ENCODE measurements around the gene ACTMAP.
"Not testable (repeated sequence)": the region's sequence is repeated elsewhere in the genome, so short reads cannot be mapped to it uniquely, and the experiment has no call there.

The ACTMAP gene

GRCh38 chr19:40733149-40733548, 17.1 kb downstream of the ACTMAP start:
- TF ChIP-seq CTCF (conservative IDR thresholded peaks at IDR 0.05) (no peak), ZFX (IDR thresholded peaks at IDR 0.05) (no peak)
- H3K27ac ChIP-seq: no peak overlapping the region

- not testable (repeated sequence) for H3K27ac ChIP-seq
Observed at GRCh38 chr19:40732304-40732703, 18.0 kb downstream of the ACTMAP start.

GRCh38 chr19:40730065-40730464, 20.2 kb downstream of the ACTMAP start:
- H3K27ac ChIP-seq: not testable (repeated sequence)

- peak overlapping the region; percentile 22; the same call in 1 of the 2 replicates for H3K27ac ChIP-seq
- TF ChIP-seq CTCF (conservative IDR thresholded peaks at IDR 0.05) (no peak), ZFX (IDR thresholded peaks at IDR 0.05) (no peak)
Observed at GRCh38 chr19:40726279-40726678, 24.0 kb downstream of the ACTMAP start.

GRCh38 chr19:40724855-40725254, 25.4 kb downstream of the ACTMAP start:
- H3K27ac ChIP-seq: peak overlapping the region; percentile 2; the same call in 1 of the 2 replicates

GRCh38 chr19:40724315-40724714, 26.0 kb downstream of the ACTMAP start:
- H3K27ac ChIP-seq: no peak overlapping the region
- no peak for TF ChIP-seq ZFX (IDR thresholded peaks at IDR 0.05)
- no peak for TF ChIP-seq CTCF (conservative IDR thresholded peaks at IDR 0.05)

More at GRCh38 chr19:40724855-40725254, 25.4 kb downstream of the ACTMAP start:
- TF ChIP-seq ZFX (IDR thresholded peaks at IDR 0.05): no peak
- TF ChIP-seq CTCF (conservative IDR thresholded peaks at IDR 0.05): no peak

- H3K27ac ChIP-seq: no peak overlapping the region
- no peak for TF ChIP-seq CTCF (conservative IDR thresholded peaks at IDR 0.05)
- no peak for TF ChIP-seq ZFX (IDR thresholded peaks at IDR 0.05)
Observed at GRCh38 chr19:40723661-40724254, 26.5 kb downstream of the ACTMAP start.

GRCh38 chr19:40721936-40722661, 28.2 kb downstream of the ACTMAP start:
- no peak overlapping the region for H3K27ac ChIP-seq
- no peak for TF ChIP-seq CTCF (conservative IDR thresholded peaks at IDR 0.05)
